ENCODE data around the gene CA10.

- TF ChIP-seq CTCF (conservative IDR thresholded peaks at IDR 0.05 in 1 of 2, IDR thresholded peaks at IDR 0.05 in 1 of 2; ENCODE audit: low read depth in 1 of 2, low read length in 2 of 2) (no peak), EZH2 (IDR thresholded peaks at IDR 0.05; ENCODE audit: low read length, missing control alignments) (no peak)
These were observed 8.9 kb downstream of the CA10 start for GRCh38 chr17:52149626-52150025.
